ENCODE measurements around the gene NETO2. TPM values are rescaled to one million over a fixed set of nuclear protein-coding genes. Genes with fewer than 3 reads are reported as not detected.
A peak's percentile ranks its signal among the peaks of the same experiment; 100 is the strongest.
"Not testable (repeated sequence)": the region's sequence is repeated elsewhere in the genome, so short reads cannot be mapped to it uniquely, and the experiment has no call there.

NETO2 gene
- total RNA-seq (2013) = 9.7 TPM
- polyA plus RNA-seq (10 to 100 TPM; 12.4 to 15.7 (median 14.3) TPM), polyA minus RNA-seq (4.4 and 5.7 TPM in 2 replicates), total RNA-seq (16.7 to 43.8 (median 26.7) reads per million in 11 experiments)

DNA sequence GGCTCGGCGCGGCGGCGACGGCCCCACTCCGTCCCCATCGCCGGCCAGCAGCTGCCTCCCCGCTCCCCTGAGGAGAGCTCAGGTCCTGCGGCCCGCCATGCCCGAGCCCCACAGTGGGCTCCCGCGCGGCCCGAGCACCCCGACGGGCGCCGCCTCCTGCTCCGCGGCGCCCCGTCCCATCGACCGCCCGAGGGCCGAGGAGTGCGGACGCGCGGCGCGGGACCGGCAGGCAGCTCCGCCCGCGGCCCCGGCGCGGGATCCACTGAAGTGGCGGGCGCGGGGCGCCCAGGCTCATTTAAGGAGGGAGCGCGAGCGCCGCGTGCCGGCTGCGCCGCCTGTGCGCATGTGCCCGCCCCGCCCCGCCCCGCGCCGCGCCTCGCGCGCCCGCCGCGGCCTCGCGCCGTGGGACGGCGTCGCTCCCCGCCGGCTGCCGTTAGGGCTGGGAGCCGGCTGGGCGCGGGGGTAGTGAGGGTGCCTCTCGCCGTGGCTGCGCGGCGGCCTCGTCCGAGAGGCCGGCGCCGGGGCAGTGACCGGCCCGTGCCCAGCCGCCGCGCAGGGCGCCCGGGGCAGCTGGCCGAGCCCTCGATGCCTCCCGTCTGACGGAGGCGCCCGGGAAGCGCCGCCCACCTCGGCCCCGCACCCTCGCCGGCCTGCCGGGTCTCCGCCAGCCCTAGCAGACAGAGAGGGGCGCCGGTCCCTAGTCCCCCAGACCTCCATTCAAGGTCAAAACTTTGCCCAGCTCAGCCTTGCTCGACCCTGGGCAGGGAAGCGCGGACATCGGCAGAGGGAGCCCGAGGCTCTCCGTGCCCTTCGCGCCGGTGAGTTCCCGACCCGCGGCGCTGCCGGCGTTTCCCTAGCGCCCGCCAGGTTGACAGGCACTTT, at the start of gene NETO2:
Gene NETO2, minus strand, starts transcription at position 269 of the 882 bp plus-strand sequence. CDS start 333 bp downstream, outside the sequence.
- Histone ChIP-seq H3K9me3 (replicated peaks in 1 of 2; ENCODE audit: control insufficient read depth in 1 of 2, insufficient read depth in 1 of 2, low read length in 2 of 2) (no peaks in the 10 kb centered on the region), H3K4me1 (ENCODE audit: control insufficient read depth in 1 of 2, insufficient read depth in 2 of 2, low read length in 2 of 2) (peaks cover 6 to 33% of the 10 kb centered on the region in 2 donors), H3K27me3 (ENCODE audit: control insufficient read depth in 2 of 2, insufficient read depth in 2 of 2, low read length in 2 of 2) (peaks cover 5 to 22% of the 10 kb centered on the region in 2 donors), H3K36me3 (replicated peaks in 1 of 2; ENCODE audit: control insufficient read depth in 1 of 2, insufficient read depth in 2 of 2, low read length in 2 of 2) (no peaks in the 10 kb centered on the region), H3K27ac (ENCODE audit: low read depth in 1 of 2, low read length in 2 of 2) (peak within 1 kb of the TSS; percentile 24 to 71), H3K4me3 (replicated peaks in 1 of 3; ENCODE audit: low read depth in 2 of 3, low read length in 3 of 3) (peak within 1 kb of the TSS; percentile 67 to 86 (median 84)), H2AFZ (ENCODE audit: insufficient read depth, low read depth, low read length, poor library complexity, severe bottlenecking) (peak within 1 kb of the TSS; percentile 86), H3K9ac (ENCODE audit: insufficient read depth, low read length, poor library complexity, severe bottlenecking) (peak within 1 kb of the TSS; percentile 69), H4K20me1 (ENCODE audit: insufficient read depth, low read length) (no peaks in the 10 kb centered on the region), H3K4me2 (replicated peaks; ENCODE audit: extremely low read depth, low read length, poor library complexity, severe bottlenecking) (peak within 1 kb of the TSS; percentile 94), H3K79me2 (ENCODE audit: insufficient read depth, low read length) (peaks cover 32% of the 10 kb centered on the region)
- H3K27ac Mint-ChIP-seq = peak within 1 kb of the TSS in 4 of 7 donors; percentile 80 to 91 (median 85)
- peaks cover 13 to 28% (median 20%) of the 10 kb centered on the region in 3 donors for H3K27me3 Mint-ChIP-seq (ENCODE audit: low read depth in 3 of 3)
- H3K36me3 Mint-ChIP-seq = no peaks in the 10 kb centered on the region
- WGBS (ENCODE audit: insufficient coverage) = 1% methylated on average over 115 of the region's 130 CpGs
- H3K4me1 Mint-ChIP-seq = peaks cover 23% of the 10 kb centered on the region
- H3K4me3 Mint-ChIP-seq = peak within 1 kb of the TSS; percentile 89 to 96
- intact Hi-C loops (cut with micrococcal nuclease) = loop anchor here (5.0 to 10.0 kb wide), 5 partner anchors 107 to 1491 kb away; partner anchors contain the start of genes ABCC12 (in 2 of the 2), DNAJA2 (in 1 of the 2), ITFG1 (in 1 of the 2) and PHKB (in 1 of the 2)
- TF ChIP-seq, protein P1, sequence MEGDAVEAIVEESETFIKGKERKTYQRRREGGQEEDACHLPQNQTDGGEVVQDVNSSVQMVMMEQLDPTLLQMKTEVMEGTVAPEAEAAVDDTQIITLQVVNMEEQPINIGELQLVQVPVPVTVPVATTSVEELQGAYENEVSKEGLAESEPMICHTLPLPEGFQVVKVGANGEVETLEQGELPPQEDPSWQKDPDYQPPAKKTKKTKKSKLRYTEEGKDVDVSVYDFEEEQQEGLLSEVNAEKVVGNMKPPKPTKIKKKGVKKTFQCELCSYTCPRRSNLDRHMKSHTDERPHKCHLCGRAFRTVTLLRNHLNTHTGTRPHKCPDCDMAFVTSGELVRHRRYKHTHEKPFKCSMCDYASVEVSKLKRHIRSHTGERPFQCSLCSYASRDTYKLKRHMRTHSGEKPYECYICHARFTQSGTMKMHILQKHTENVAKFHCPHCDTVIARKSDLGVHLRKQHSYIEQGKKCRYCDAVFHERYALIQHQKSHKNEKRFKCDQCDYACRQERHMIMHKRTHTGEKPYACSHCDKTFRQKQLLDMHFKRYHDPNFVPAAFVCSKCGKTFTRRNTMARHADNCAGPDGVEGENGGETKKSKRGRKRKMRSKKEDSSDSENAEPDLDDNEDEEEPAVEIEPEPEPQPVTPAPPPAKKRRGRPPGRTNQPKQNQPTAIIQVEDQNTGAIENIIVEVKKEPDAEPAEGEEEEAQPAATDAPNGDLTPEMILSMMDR (IDR thresholded peaks at IDR 0.05) = peak; percentile 51
- DNase-seq = peak; percentile 33 to 53 (median 52)
- peaks cover 0 to 4% (median 0%) of the 10 kb centered on the region in 7 donors for H3K9me3 Mint-ChIP-seq

- no peaks in the 10 kb centered on the region for H3K79me2 ChIP-seq (ENCODE audit: insufficient read depth, low read length)
- Mint-ChIP-seq H3K4me3 (no peak overlapping the region), H3K36me3 (peaks cover 10 to 16% of the 10 kb centered on the region in 2 donors), H3K9me3 (peaks cover 22 to 31% (median 29%) of the 10 kb centered on the region in 7 donors), H3K27me3 (ENCODE audit: low read depth in 3 of 3) (peaks cover 0 to 3% (median 0%) of the 10 kb centered on the region in 3 donors), H3K4me1 (no peaks in the 10 kb centered on the region), H3K27ac (no peak overlapping the region)
- no peaks in the 10 kb centered on the region for H3K27me3 ChIP-seq (ENCODE audit: control insufficient read depth in 2 of 2, insufficient read depth in 2 of 2, low read length in 2 of 2)
- no peak overlapping the region for H2AFZ ChIP-seq (ENCODE audit: insufficient read depth, low read depth, low read length, poor library complexity, severe bottlenecking)
- H3K27ac ChIP-seq (ENCODE audit: low read depth in 1 of 2, low read length in 2 of 2) = no peak overlapping the region
- 100% methylated on average over 1 of the region's 3 CpGs for WGBS (ENCODE audit: insufficient coverage)
- no peak overlapping the region for H3K9ac ChIP-seq (ENCODE audit: insufficient read depth, low read length, poor library complexity, severe bottlenecking)
- TF ChIP-seq, protein P1 (IDR thresholded peaks at IDR 0.05) = no peak
- H3K9me3 ChIP-seq (replicated peaks in 1 of 2; ENCODE audit: control insufficient read depth in 1 of 2, insufficient read depth in 1 of 2, low read length in 2 of 2) = peaks cover 4 to 6% of the 10 kb centered on the region in 2 donors
- no peaks in the 10 kb centered on the region for H3K4me1 ChIP-seq (ENCODE audit: control insufficient read depth in 1 of 2, insufficient read depth in 2 of 2, low read length in 2 of 2)
- no peak for DNase-seq
- intact Hi-C loops (cut with micrococcal nuclease) = no loop called here
- no peaks in the 10 kb centered on the region for H4K20me1 ChIP-seq (ENCODE audit: insufficient read depth, low read length)
- H3K36me3 ChIP-seq (replicated peaks in 1 of 2; ENCODE audit: control insufficient read depth in 1 of 2, insufficient read depth in 2 of 2, low read length in 2 of 2) = no peaks in the 10 kb centered on the region
- H3K4me3 ChIP-seq (replicated peaks in 1 of 3; ENCODE audit: low read depth in 2 of 3, low read length in 3 of 3) = no peak overlapping the region
- no peak overlapping the region for H3K4me2 ChIP-seq (replicated peaks; ENCODE audit: extremely low read depth, low read length, poor library complexity, severe bottlenecking)
Observed at GRCh38 chr16:47182318-47182717, 38.6 kb upstream of the NETO2 start.

- H3K9me3 ChIP-seq (replicated peaks in 1 of 2; ENCODE audit: control insufficient read depth in 1 of 2, insufficient read depth in 1 of 2, low read length in 2 of 2); DNase-seq; H3K27me3 ChIP-seq (ENCODE audit: control insufficient read depth in 2 of 2, insufficient read depth in 2 of 2, low read length in 2 of 2); H3K4me1 ChIP-seq (ENCODE audit: control insufficient read depth in 1 of 2, insufficient read depth in 2 of 2, low read length in 2 of 2); H3K9ac ChIP-seq (ENCODE audit: insufficient read depth, low read length, poor library complexity, severe bottlenecking); H3K79me2 ChIP-seq (ENCODE audit: insufficient read depth, low read length); H3K27ac ChIP-seq (ENCODE audit: low read depth in 1 of 2, low read length in 2 of 2); H3K27me3 Mint-ChIP-seq (ENCODE audit: low read depth in 3 of 3); H3K4me2 ChIP-seq (replicated peaks; ENCODE audit: extremely low read depth, low read length, poor library complexity, severe bottlenecking); H2AFZ ChIP-seq (ENCODE audit: insufficient read depth, low read depth, low read length, poor library complexity, severe bottlenecking); intact Hi-C loops (cut with micrococcal nuclease); H3K4me1 Mint-ChIP-seq; H3K27ac Mint-ChIP-seq; H4K20me1 ChIP-seq (ENCODE audit: insufficient read depth, low read length); H3K36me3 ChIP-seq (replicated peaks in 1 of 2; ENCODE audit: control insufficient read depth in 1 of 2, insufficient read depth in 2 of 2, low read length in 2 of 2); H3K4me3 Mint-ChIP-seq; H3K4me3 ChIP-seq (replicated peaks in 1 of 3; ENCODE audit: low read depth in 2 of 3, low read length in 3 of 3): not testable (repeated sequence)
- Mint-ChIP-seq H3K9me3 (peaks cover 22 to 31% (median 28%) of the 10 kb centered on the region in 7 donors), H3K36me3 (peaks cover 11 to 18% of the 10 kb centered on the region in 2 donors)
- WGBS (ENCODE audit: insufficient coverage) = 95% methylated on average over 7 of the region's 31 CpGs
Observed at GRCh38 chr16:47181066-47181465, 37.3 kb upstream of the NETO2 start.

All from CD14-positive monocyte (primary cell).